Hematopoietic multipotent progenitor cell treated with erythropoietin and hydrocortisone succinate and interleukin-3 and kit ligand, for 15 days (in vitro differentiated cells): ENCODE data around the gene IFIT3.
"Not testable (repeated sequence)": the region's sequence is repeated elsewhere in the genome, so short reads cannot be mapped to it uniquely, and the experiment has no call there.

Experiments
- DNase-seq: peaks from one replicate; pipeline ENCODE4 v3.0.0-alpha.2; 2015; ENCODE audit warnings: low spot score

IFIT3 gene, protein sequence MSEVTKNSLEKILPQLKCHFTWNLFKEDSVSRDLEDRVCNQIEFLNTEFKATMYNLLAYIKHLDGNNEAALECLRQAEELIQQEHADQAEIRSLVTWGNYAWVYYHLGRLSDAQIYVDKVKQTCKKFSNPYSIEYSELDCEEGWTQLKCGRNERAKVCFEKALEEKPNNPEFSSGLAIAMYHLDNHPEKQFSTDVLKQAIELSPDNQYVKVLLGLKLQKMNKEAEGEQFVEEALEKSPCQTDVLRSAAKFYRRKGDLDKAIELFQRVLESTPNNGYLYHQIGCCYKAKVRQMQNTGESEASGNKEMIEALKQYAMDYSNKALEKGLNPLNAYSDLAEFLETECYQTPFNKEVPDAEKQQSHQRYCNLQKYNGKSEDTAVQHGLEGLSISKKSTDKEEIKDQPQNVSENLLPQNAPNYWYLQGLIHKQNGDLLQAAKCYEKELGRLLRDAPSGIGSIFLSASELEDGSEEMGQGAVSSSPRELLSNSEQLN

DNA sequence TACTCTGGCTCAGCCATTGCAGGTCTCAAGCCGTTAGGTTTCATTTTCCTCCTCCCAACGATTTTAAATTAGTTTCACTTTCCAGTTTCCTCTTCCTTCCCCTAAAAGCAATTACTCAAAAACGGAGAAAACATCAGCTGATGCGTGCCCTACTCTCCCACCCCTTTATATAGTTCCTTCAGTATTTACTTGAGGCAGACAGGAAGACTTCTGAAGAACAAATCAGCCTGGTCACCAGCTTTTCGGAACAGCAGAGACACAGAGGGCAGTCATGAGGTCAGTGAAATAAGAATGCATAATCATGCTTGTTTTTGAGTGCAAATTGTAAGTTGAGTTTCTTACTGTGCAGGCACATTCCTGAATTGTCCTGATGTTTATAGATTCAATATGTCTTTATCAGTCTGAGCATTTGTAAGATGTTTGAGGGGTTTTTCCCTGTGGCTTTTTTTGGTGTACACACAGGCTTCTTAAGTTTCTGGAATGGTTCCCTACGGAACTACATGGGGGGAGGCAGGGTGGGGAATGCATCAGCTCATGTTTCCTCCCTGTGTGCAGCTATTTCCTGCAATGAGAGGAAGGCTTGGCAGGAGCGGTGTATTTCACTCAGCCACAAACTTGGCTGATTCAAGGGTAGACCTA lies at the start of gene IFIT3:
Gene IFIT3, plus strand, starts transcription at position 195 of the 639 bp plus-strand sequence. Its CDS starts 77 bp downstream, at position 272.
- DNase-seq, result peak; percentile 77

GRCh38 chr10:89278034-89278535 lies 49.7 kb upstream of the IFIT3 start:
- no peak for DNase-seq

GRCh38 chr10:89278900-89279392 lies 48.9 kb upstream of the IFIT3 start:
- no peak for DNase-seq

- DNase-seq, result no peak
Measured at GRCh38 chr10:89279421-89279869, 48.4 kb upstream of the IFIT3 start.

DNA sequence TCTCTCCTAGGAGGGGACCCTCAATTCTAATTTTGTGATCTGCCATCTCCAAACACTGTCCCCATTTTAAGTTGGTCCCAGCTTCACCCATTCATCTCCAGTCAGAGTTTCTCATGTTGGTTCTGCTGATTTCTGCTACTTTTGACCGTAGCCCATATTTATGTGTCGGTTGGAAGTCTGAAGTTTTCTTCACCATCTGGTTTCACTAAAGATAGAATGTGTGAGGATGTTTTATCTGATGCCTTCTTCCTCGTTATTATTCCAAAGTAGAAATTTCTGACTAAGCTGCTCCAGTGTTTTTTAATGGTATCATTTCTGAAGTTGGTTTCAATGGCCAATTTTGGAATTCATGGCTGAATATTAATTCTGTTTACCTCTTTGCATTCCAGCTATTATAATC lies 47.3 kb upstream of the IFIT3 start:
- DNase-seq, result no peak

DNA sequence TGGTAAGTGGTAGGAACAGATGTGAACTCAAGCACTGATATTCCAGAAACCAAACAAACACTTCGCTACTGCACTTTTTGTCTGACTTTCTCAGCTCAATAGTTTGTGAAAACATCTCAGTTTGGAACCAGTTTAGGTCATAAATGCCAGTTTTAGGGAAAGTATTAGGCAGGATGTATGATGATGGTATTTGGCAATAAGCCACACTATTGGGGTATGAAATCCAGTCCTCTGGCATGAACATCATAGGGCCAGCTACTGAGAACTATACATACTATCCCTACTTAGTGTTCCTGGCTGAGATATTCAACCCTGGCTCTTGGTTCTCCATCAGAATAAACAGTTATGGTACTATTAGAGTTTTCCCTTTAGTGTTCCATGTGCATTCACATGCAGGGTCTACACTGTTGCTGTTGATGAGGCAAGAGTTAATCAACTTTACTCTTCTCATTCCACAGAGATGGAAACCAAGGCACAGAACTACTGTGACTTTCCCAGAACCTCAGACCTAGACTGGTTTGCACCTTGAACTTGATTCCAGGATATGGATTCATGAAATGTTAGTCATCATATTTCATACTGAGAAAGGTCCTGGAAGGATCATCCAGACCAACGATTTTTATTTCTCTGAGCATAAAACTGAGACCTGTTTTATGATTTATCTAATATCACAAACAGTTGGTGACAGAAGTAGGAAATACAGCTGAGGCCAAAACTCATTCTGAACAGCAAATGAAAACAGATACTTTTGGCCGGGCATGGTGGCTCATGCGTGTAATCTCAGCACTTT lies 46.0 kb upstream of the IFIT3 start:
- DNase-seq, result no peak

- no peak for DNase-seq
Measured at GRCh38 chr10:89283025-89283935, 44.5 kb upstream of the IFIT3 start.

GRCh38 chr10:89283936-89284475 lies 43.8 kb upstream of the IFIT3 start:
- no peak for DNase-seq

GRCh38 chr10:89284711-89285110 lies 43.1 kb upstream of the IFIT3 start:
- DNase-seq, result not testable (repeated sequence)

DNA sequence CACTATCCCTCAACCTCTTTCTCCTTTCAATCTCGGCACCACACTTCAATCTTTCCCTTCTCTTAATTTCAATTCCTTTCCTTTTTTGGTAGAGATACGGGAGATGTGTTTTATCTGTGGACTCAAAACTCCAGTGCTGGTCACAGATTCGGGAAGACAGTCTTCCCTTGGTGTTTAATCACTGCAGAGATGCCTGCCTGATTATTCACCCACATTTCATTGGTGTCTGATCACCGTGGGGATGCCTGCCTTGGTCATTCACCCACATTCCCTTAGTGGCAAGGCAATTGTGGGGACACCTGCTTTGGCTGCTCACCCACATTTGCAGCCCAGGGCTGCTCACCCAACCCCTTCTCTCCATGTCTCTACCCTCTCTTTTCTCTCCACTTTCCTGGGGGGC lies 42.5 kb upstream of the IFIT3 start:
- DNase-seq, result not testable (repeated sequence)

- no peak for DNase-seq
Measured at GRCh38 chr10:89294721-89295239, 33.0 kb upstream of the IFIT3 start.

GRCh38 chr10:89295597-89295996 lies 32.2 kb upstream of the IFIT3 start:
- DNase-seq, result no peak

DNA sequence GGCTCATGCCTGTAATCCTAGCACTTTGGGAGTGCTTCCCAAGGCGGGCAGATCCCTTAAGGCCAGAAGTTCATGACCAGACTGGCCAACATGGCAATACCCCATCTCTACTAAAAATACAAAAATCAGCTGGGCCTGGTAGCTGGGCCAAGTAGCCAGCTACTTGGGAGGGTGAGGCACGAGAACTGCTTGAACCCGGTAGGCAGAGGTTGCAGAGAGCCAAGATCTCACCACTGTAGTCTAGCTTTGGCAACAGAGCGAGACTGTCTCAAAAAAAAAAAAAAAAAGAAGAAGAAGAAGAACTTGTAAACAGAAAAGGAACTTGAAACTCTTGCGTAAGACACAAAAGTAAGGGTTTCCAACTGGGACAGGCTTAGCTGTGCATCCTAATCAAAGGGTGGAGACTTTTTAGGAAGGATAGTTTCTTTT lies 31.6 kb upstream of the IFIT3 start:
- no peak for DNase-seq

DNA sequence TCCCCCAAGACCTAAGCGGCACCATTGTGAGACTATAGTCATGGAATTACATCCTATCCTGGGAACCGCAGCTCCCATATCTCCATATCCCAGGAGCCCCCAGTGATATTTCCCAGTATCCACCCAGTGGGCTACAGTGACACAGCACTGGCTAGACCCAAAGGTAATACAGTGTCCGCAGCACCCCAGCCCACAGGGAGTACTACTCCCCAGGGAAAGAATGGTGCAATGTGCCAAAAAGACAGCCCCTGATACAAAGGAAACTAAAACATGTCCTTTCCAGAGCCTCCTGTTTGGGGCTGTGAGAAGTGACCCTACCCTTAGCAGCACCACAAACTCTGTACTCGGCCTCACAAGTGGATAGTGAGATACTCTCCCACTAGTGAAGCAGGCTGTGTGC lies 30.4 kb upstream of the IFIT3 start:
- no peak for DNase-seq

- no peak for DNase-seq
Measured at GRCh38 chr10:89297791-89298190, 30.0 kb upstream of the IFIT3 start.

GRCh38 chr10:89299031-89299430 lies 28.8 kb upstream of the IFIT3 start:
- DNase-seq, result no peak

- peak; percentile 51 for DNase-seq
Measured at GRCh38 chr10:89301232-89301631, 26.6 kb upstream of the IFIT3 start.

- DNase-seq, result peak; percentile 67
Measured at GRCh38 chr10:89301721-89302445, 25.9 kb upstream of the IFIT3 start, which contains the start of gene IFIT2. IFIT2 (plus strand) TSS chr10:89302046; CDS start chr10:89302124, 78 bp downstream.

DNA sequence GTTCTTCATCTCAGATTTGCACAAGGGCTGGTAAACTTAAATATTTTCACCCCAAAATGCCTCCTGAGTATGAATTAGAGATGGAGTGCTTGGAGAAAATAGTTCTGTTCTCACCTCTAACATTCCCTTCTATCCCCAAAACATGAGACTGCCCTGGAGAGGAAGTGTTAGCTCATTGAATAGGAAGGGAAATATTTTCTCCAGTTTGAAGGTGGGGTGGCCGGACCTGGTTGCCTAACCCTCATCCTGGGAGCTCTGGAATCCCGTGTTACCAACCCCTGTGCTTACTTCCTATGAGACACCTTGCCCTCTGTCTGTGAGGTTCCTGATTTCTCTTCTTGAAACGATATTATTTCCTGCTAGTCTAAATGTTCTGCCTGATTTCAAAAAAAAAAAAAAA lies 25.2 kb upstream of the IFIT3 start:
- no peak for DNase-seq

- DNase-seq, result no peak
Measured at GRCh38 chr10:89303161-89303560, 24.6 kb upstream of the IFIT3 start.
